PC-3 (cell line): Measurements from ENCODE around the gene GABRG3. TPM values are rescaled to one million over a fixed set of nuclear protein-coding genes. Genes with fewer than 3 reads are reported as not detected.

Experiments
- ATAC-seq: fragments of 200-7000 bp; cut with Tn5 transposase; 2 replicates; pipeline ENCODE4 v1.9.1; 2020; ENCODE audit warnings: mild to moderate bottlenecking, moderate library complexity
- BruUV-seq: library from RNA; stranded (reverse); fragments of 400-500 nt; replicated peaks from 2 replicates; lab custom pipeline; 2021; lab: Mats Ljungman, UMichigan
- CTCF ChIA-PET: fragments of 300-600 bp; sonication (Branson Sonifier 250); formaldehyde crosslinking; loops from one replicate; lab custom pipeline; 2022; ENCODE audit warnings: antibody characterized with exemption; lab: Charles Lee
- POLR2A ChIA-PET: fragments of 300-600 bp; sonication (Branson Sonifier 250); formaldehyde crosslinking; loops from one replicate; lab custom pipeline; 2022; ENCODE audit warnings: antibody characterized with exemption; ENCODE audit not compliant: unreplicated experiment; lab: Charles Lee
- DNase-seq: peaks from one replicate; pipeline ENCODE4 v3.0.0-alpha.2; 2015
- H2AFZ ChIP-seq: fragments of 300-600 bp; sonication (generic); 2 replicates; pipeline ENCODE4 v1.6.0; 2016; ENCODE audit warnings: antibody characterized with exemption, low read length
- H3F3A ChIP-seq: fragments of 300-600 bp; sonication (generic); one replicate; pipeline ENCODE4 v1.6.0; 2017; ENCODE audit warnings: antibody characterized with exemption, low read length, control low read depth, mild to moderate bottlenecking; ENCODE audit not compliant: unreplicated experiment
- H3K27ac ChIP-seq: fragments of 300-600 bp; sonication (generic); 2 replicates; pipeline ENCODE4 v1.5.1; 2016; ENCODE audit warnings: mild to moderate bottlenecking, low read length
- H3K27me3 ChIP-seq: fragments of 300-600 bp; sonication (generic); 2 replicates; pipeline ENCODE4 v1.6.1; 2016; ENCODE audit warnings: low read length, mixed read lengths
- H3K36me3 ChIP-seq: fragments of 300-600 bp; sonication (generic); 2 replicates; pipeline ENCODE4 v1.6.1; 2016; ENCODE audit warnings: low read depth, mixed run types, low read length, mixed read lengths
- H3K4me1 ChIP-seq: fragments of 300-600 bp; sonication (generic); 2 replicates; pipeline ENCODE4 v1.5.1; 2016; ENCODE audit warnings: low read length; ENCODE audit not compliant: insufficient read depth
- H3K4me2 ChIP-seq: fragments of 300-600 bp; sonication (generic); 2 replicates; pipeline ENCODE4 v1.6.0; 2016; ENCODE audit warnings: low read length
- H3K4me3 ChIP-seq: fragments of 300-600 bp; sonication (generic); 2 replicates; pipeline ENCODE4 v1.5.1; 2016; ENCODE audit warnings: mild to moderate bottlenecking, low read length, mixed read lengths
- H3K79me2 ChIP-seq: fragments of 300-600 bp; sonication (generic); 2 replicates; pipeline ENCODE4 v1.6.1; 2017; ENCODE audit warnings: low read length, mixed read lengths
- H3K9ac ChIP-seq: fragments of 300-600 bp; sonication (generic); 2 replicates; pipeline ENCODE4 v1.6.0; 2016; ENCODE audit warnings: mild to moderate bottlenecking, low read length
- H3K9me2 ChIP-seq: fragments of 300-600 bp; sonication (generic); replicated peaks from 2 replicates; pipeline ENCODE4 v1.6.1; 2016; ENCODE audit warnings: mixed run types, low read length, mixed read lengths
- H3K9me3 ChIP-seq: fragments of 300-600 bp; sonication (generic); 2 replicates; pipeline ENCODE4 v1.6.1; 2016; ENCODE audit warnings: low read length, mixed read lengths
- H4K20me1 ChIP-seq: fragments of 300-600 bp; sonication (generic); 2 replicates; pipeline ENCODE4 v1.6.1; 2016; ENCODE audit warnings: low read length, mixed read lengths
- CTCF ChIP-seq: fragments of 300-600 bp; sonication (generic); conservative IDR thresholded peaks from 2 replicates; pipeline ENCODE4 v1.5.1; 2017; ENCODE audit warnings: antibody characterized with exemption, low read depth, mild to moderate bottlenecking, low read length
- EZH2 ChIP-seq: fragments of 300-600 bp; sonication (generic); IDR thresholded peaks from one replicate; pipeline ENCODE4 v1.6.1; 2017; ENCODE audit warnings: antibody characterized with exemption, mild to moderate bottlenecking, low read length; ENCODE audit not compliant: unreplicated experiment
- EZH2phosphoT487 ChIP-seq: fragments of 300-600 bp; sonication (generic); IDR thresholded peaks from 2 replicates; pipeline ENCODE4 v1.6.1; 2018; ENCODE audit warnings: mild to moderate bottlenecking, antibody characterized with exemption, low read length, borderline replicate concordance
- intact Hi-C: fragments of 100-400 bp; cut with micrococcal nuclease; formaldehyde crosslinking; loops from 2 replicates; pipeline ENCODE4 v1.9.0; 2023
- total RNA-seq: library from RNA; depleted of rRNA; stranded (reverse); fragments of >200 nt; gene quantifications from 2 replicates; pipeline ENCODE4 v1.2.3, GENCODE V29; 2014

Gene GABRG3
- total RNA-seq, 1 experiment from 2014 or later: 0.11 TPM

- TF ChIP-seq EZH2: no peak
- TF ChIP-seq EZH2phosphoT487: no peak
- no peak for TF ChIP-seq CTCF
- no peak for ATAC-seq
- POLR2A ChIA-PET: no interaction called here
Measured at GRCh38 chr15:27427276-27427675, 456.3 kb downstream of the GABRG3 start.

DNA sequence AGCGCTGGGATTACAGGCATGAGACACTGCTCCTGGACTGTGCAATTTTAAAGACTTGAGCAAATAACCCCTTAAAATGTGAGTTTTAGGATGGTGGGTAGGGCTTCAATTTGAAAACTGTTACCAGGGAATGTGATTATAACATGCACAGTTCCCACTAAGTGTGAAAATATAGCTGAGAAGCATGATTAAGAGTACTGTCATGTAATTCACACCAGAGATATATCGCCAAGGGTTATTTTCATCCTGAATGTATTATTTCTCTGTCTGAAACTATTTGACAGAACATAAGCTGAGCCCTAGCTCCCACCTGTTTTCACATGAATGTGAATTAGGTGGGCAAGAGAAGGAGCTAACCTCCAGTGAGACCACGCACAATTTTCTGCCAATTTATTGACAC, 457.2 kb downstream of the GABRG3 start:
- intact Hi-C loops: no loop called here
- Histone ChIP-seq H3K9me2 (no peaks in the 10 kb centered on the region), H3K4me3 (no peak overlapping the region), H3K36me3 (no peaks in the 10 kb centered on the region), H3K4me2 (no peak overlapping the region), H3K27ac (no peak overlapping the region), H2AFZ (no peak overlapping the region), H3K27me3 (no peaks in the 10 kb centered on the region), H3K9ac (no peak overlapping the region), H3F3A (no peaks in the 10 kb centered on the region), H4K20me1 (no peaks in the 10 kb centered on the region), H3K9me3 (peaks cover 16% of the 10 kb centered on the region; the same call in 1 of the 2 replicates), H3K79me2 (no peaks in the 10 kb centered on the region), H3K4me1 (no peaks in the 10 kb centered on the region)
- TF ChIP-seq EZH2phosphoT487 (no peak), EZH2 (no peak), CTCF (no peak)
- no TSS peak for BruUV-seq
- no peak for DNase-seq
- ATAC-seq: no peak
- ChIA-PET POLR2A (no interaction called here), CTCF (no interaction called here)

More at GRCh38 chr15:27427276-27427675, 456.3 kb downstream of the GABRG3 start:
- no peak overlapping the region for H3K4me2 ChIP-seq
- H3K9ac ChIP-seq: no peak overlapping the region
- no peaks in the 10 kb centered on the region for H3K36me3 ChIP-seq
- no peaks in the 10 kb centered on the region for H3K4me1 ChIP-seq
- no peak overlapping the region for H3K4me3 ChIP-seq
- H3K27ac ChIP-seq: no peak overlapping the region
- no peaks in the 10 kb centered on the region for H4K20me1 ChIP-seq
- H3K27me3 ChIP-seq: no peaks in the 10 kb centered on the region
- H2AFZ ChIP-seq: no peak overlapping the region
- intact Hi-C loops: no loop called here
- peaks cover 10% of the 10 kb centered on the region; the same call in 1 of the 2 replicates for H3K9me3 ChIP-seq
- no peaks in the 10 kb centered on the region for H3K9me2 ChIP-seq
- no peak for DNase-seq
- BruUV-seq: no TSS peak
- H3K79me2 ChIP-seq: no peaks in the 10 kb centered on the region
- CTCF ChIA-PET: no interaction called here
- no peaks in the 10 kb centered on the region for H3F3A ChIP-seq

DNA sequence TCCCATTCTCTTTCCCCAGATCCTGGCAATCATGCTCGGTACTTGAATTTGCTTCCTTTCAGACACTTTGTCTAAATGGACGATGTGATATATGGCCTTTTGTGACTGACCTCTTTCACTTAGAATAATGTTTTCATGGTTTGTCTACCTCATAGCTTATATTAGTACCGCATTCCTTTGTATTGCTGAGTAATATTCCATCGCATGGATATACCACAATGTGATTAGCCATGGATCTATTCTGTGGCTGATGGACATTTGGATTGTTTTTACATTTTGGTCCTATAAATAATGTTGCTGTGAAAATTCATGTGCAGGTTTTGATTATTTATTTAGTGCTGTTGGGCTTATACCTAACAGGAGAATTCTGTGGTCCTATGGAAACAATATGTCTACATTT, 458.6 kb downstream of the GABRG3 start:
- no peaks in the 10 kb centered on the region for H4K20me1 ChIP-seq
- H3K4me2 ChIP-seq: no peak overlapping the region
- no peak overlapping the region for H3K27ac ChIP-seq
- POLR2A ChIA-PET: no interaction called here
- peaks cover 16% of the 10 kb centered on the region; the same call in 1 of the 2 replicates for H3K9me3 ChIP-seq
- H3K4me1 ChIP-seq: no peaks in the 10 kb centered on the region
- no peak for TF ChIP-seq EZH2phosphoT487
- TF ChIP-seq CTCF: no peak
- no peak for TF ChIP-seq EZH2
- H3K9ac ChIP-seq: no peak overlapping the region
- no peaks in the 10 kb centered on the region for H3K27me3 ChIP-seq
- no peaks in the 10 kb centered on the region for H3K9me2 ChIP-seq
- H3K79me2 ChIP-seq: no peaks in the 10 kb centered on the region
- intact Hi-C loops: no loop called here
- no peaks in the 10 kb centered on the region for H3F3A ChIP-seq
- H3K4me3 ChIP-seq: no peak overlapping the region
- no peak for DNase-seq
- no peak for ATAC-seq
- no peaks in the 10 kb centered on the region for H3K36me3 ChIP-seq
- CTCF ChIA-PET: no interaction called here
- no peak overlapping the region for H2AFZ ChIP-seq
- no TSS peak for BruUV-seq
